Astrocyte of the spinal cord (primary cell): ENCODE results near the gene SP3.
A peak's percentile ranks its signal among the peaks of the same experiment; 100 is the strongest.

Experiments
- DNase-seq: peaks from one replicate; pipeline ENCODE4 v3.0.0; 2011; ENCODE audit warnings: low read depth, low spot score
- H3K4me3 ChIP-seq: 2 replicates; pipeline ENCODE4 v1.5.1; 2011; ENCODE audit warnings: low read depth, mild to moderate bottlenecking, low read length, moderate library complexity
- in situ Hi-C: cut with HindIII; loops from 2 replicates; pipeline ENCODE4 v1.10.0; 2017; ENCODE audit warnings: low sequenced_read_pairs
- TF ChIP-seq, protein P1 (sequence below): IDR thresholded peaks from 2 replicates; pipeline ENCODE4 v1.5.1; 2012; ENCODE audit warnings: low read depth, mild to moderate bottlenecking, low read length, inconsistent platforms

Gene SP3

DNA sequence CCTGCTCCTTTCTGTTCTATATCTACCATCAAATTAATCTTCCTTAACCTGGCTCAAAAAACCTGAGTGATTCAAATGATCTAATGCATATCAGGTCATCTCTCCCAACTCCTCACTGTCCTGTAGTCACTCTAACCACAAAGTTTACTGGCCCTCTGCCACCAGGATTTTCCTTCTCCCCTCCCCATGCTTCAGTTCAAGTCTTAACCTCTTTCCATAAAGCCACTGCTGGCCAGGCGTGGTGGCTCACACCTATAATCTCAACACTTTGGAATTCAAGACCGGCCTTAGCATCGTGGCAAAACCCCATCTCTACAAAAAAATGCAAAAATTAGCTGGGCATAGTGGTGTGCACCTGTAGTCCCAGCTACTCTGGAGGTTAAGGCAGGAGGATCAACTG is 7.5 kb upstream of the SP3 start:
- TF ChIP-seq, protein P1, sequence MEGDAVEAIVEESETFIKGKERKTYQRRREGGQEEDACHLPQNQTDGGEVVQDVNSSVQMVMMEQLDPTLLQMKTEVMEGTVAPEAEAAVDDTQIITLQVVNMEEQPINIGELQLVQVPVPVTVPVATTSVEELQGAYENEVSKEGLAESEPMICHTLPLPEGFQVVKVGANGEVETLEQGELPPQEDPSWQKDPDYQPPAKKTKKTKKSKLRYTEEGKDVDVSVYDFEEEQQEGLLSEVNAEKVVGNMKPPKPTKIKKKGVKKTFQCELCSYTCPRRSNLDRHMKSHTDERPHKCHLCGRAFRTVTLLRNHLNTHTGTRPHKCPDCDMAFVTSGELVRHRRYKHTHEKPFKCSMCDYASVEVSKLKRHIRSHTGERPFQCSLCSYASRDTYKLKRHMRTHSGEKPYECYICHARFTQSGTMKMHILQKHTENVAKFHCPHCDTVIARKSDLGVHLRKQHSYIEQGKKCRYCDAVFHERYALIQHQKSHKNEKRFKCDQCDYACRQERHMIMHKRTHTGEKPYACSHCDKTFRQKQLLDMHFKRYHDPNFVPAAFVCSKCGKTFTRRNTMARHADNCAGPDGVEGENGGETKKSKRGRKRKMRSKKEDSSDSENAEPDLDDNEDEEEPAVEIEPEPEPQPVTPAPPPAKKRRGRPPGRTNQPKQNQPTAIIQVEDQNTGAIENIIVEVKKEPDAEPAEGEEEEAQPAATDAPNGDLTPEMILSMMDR, result no peak
- H3K4me3 ChIP-seq, result no peak overlapping the region
- in situ Hi-C loops, result no loop called here
- no peak for DNase-seq

DNA sequence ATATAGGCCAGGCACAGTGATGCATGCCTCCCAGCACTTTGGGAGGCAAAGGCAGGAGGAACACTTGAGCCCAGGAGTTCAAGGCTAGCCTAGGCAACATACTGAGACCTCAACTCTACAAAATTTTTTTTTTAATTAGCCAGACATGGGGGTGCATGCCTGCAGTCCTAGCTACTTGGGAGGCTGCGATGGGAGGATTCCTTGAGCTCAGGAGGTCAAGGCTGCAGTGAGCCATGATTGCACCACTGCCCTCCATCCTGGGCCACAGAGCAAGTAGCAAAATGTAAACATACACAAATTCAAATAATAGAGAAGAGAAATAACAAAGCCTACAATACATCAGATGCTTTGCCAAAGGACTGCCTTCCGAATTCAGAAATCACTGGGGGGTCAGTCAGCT is 7.0 kb upstream of the SP3 start:
- in situ Hi-C loops, result no loop called here
- no peak for DNase-seq
- no peak overlapping the region for H3K4me3 ChIP-seq
- TF ChIP-seq, protein P1, result no peak

DNA sequence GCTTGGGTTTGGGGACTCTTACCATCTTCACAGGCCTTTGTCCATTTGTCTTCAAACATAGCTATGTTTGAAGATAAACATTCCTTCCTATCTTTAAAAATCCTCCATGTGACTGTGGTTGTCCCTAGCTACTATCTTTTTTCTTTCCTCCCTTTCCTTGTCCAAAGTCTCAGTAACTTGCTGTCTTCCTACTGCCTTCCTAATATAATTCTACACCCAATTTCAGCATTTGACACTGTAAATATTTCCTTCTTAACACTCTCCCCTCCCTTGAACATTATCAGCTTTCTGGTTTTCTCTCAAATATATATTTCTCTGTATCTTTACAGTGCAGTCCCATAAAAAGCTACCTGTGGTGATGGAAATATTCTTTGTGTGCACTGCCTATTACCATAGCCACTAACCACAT is 5.3 kb upstream of the SP3 start:
- DNase-seq, result no peak
- TF ChIP-seq, protein P1, result no peak
- in situ Hi-C loops, result no loop called here
- no peak overlapping the region for H3K4me3 ChIP-seq

DNA sequence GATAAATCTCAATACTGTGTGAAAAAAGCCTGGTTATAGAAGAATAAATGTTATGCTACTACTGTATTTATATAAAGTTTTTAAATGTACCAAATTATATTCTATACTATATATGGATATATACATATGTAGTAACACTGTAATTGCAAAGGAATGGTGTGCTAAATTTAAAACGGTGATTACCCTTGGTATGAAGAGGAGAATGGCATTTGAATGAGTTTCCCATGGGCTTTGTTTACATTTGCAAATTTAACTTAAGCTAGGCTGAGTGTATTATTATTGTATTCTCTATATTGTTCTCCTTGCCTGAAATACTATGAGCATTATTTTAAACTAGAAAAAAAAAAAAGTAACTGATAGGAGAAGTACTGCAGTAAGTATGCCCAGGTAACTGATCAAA is 4.7 kb upstream of the SP3 start:
- TF ChIP-seq, protein P1, result no peak
- no peak for DNase-seq
- in situ Hi-C loops, result no loop called here
- no peak overlapping the region for H3K4me3 ChIP-seq

DNA sequence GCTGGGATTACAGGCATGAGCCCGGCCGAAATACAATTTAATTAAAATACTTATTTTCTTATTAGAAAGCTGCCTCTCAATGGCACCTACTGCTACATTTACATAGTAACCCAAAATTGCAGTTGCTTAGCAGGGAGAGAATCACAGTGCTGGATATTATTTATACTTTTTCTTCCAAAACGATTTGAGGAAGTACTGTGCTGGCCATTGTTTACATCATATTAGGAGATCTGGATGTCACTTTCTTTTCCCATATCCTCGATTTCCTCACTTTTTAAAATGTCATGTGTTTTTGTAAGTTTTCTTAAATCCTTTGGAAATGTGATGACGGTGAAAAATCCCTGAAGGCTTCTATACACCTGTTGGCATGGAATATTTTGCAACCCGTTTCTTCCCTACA is 3.4 kb upstream of the SP3 start:
- no peak for DNase-seq
- in situ Hi-C loops, result no loop called here
- TF ChIP-seq, protein P1, result no peak
- H3K4me3 ChIP-seq, result no peak overlapping the region

DNA sequence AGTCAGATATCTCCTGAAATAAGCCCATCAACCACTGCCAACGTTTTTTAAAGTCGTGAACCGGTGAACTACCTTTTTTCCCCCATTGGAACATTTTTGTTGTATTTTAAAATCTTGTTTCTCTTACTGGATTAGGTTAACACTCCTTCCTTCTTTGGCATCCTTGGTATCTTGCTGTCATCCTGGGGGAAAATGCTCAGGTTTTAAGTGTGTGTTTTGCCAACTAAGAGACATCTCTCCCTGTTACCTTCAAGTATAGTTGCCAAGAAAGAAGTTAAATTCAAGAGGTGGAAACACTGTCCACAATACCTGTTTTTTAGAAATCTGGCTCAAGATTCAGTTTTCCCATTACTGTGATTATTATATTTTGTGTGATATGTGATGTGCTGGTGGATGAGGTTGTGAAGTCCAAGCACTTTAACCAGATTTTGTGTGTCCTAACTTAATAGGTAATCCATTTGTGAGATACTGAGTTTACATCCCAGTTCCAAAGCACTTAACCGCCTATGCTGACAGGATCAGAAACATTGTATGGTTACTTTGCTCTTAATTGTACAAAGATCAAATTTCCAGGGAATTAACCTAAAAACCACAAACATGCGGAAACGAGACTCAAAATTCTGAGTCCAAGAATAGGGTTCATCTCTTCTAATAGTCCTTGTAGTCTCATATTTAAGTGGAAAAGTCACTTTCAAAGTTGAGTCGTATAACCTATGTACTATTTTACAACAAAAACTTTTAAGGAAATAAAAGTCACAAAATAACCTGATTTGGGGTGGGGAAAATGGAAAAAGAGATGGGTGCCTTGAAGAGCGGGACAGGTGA is 1.3 kb upstream of the SP3 start:
- TF ChIP-seq, protein P1, result no peak
- no peak for DNase-seq
- peak overlapping the region; percentile 73 for H3K4me3 ChIP-seq
- in situ Hi-C loops, result no loop called here
